Peyer's patch (tissue), 4 donors: Measurements from ENCODE around the gene ELOVL6. TPM values are rescaled to one million over a fixed set of nuclear protein-coding genes. Genes with fewer than 3 reads are reported as not detected.

Experiments used
- DNase-seq, 3 donors: peaks; one replicate each; pipeline ENCODE4 v3.0.0-alpha.2; 2017 to 2019
- H3K27ac ChIP-seq, 4 donors: fragments of 200-600 bp; sonication (generic); one replicate each; pipeline ENCODE4 v1.5.1; 2016 to 2019
- H3K27me3 ChIP-seq, 2 donors: fragments of 200-600 bp; sonication (generic); one replicate each; pipeline ENCODE4 v1.5.1; 2019
- H3K36me3 ChIP-seq, 3 donors: fragments of 200-600 bp; sonication (generic); one replicate each; pipeline ENCODE4 v1.5.1; 2016 to 2019
- H3K4me1 ChIP-seq, 4 donors: fragments of 200-600 bp; sonication (generic); one replicate each; pipeline ENCODE4 v1.5.1; 2016 to 2019
- H3K4me3 ChIP-seq, 4 donors: fragments of 200-600 bp; sonication (generic); 1 replicate in 3 of 4; 2 replicates in 1 of 4; pipeline ENCODE4 v1.5.1; 2016 to 2019; ENCODE audit warnings: mild to moderate bottlenecking in 1 of 4
- H3K9me3 ChIP-seq, 4 donors: fragments of 200-600 bp; sonication (generic); one replicate each; pipeline ENCODE4 v1.5.1; 2016 to 2019; ENCODE audit warnings: mild to moderate bottlenecking in 1 of 4
- CTCF ChIP-seq, 6 experiments: fragments of 450-650 bp in 4 of 6; fragments of 200-600 bp in 2 of 6; sonication (generic) in 1 of 6; IDR thresholded peaks; one replicate each; pipeline ENCODE4 v1.5.1; 2017 to 2019; ENCODE audit warnings: antibody characterized with exemption in 6 of 6, mild to moderate bottlenecking in 3 of 6, moderate library complexity in 1 of 6
- POLR2A ChIP-seq, 2 donors: fragments of 450-650 bp; IDR thresholded peaks; one replicate each; pipeline ENCODE4 v1.5.1; 2017; ENCODE audit warnings: antibody characterized with exemption in 2 of 2, mild to moderate bottlenecking in 2 of 2, moderate library complexity in 2 of 2
- total RNA-seq, 4 donors: library from RNA; depleted of rRNA; stranded (reverse); fragments of >200 nt; gene quantifications; one replicate each; pipeline ENCODE4 v1.1.0, GENCODE V29; 2016

Gene ELOVL6
- total RNA-seq, 4 donors from 2014 or later, result 3.3 to 15.5 (median 12.6) TPM

GRCh38 chr4:110005461-110006056, 192.9 kb downstream of the ELOVL6 start:
- no peaks in the 10 kb centered on the region for H3K9me3 ChIP-seq
- no peaks in the 10 kb centered on the region for H3K27me3 ChIP-seq
- H3K4me3 ChIP-seq, result no peak overlapping the region
- H3K27ac ChIP-seq, result no peak overlapping the region
- no peak for DNase-seq
- no peaks in the 10 kb centered on the region for H3K36me3 ChIP-seq
- H3K4me1 ChIP-seq, result no peaks in the 10 kb centered on the region
- TF ChIP-seq POLR2A (IDR thresholded peaks at IDR 0.05), result no peak
- TF ChIP-seq CTCF (IDR thresholded peaks at IDR 0.05), result peak in 5 of 6 experiments; percentile 25 to 86 (median 80)

DNA sequence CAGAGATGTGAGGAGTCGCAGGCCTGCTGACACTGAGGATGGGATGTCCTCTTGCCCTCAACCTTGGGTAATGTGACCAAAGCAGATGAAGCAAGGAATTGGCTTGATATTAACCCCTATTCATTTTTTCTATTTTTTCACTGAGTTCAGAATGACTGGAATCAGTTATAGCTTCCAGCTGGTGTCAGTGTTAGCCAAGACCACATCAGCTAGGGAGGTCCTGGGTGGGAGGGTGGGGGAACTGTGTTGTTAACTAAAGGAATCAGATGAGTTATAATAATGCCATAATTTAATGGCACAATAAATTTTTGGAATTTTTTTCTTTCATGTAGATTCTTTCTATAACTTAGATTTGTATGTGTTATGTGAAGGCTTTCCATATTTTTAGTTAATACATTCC, 193.9 kb downstream of the ELOVL6 start:
- no peak for DNase-seq
- Histone ChIP-seq H3K27ac (no peak overlapping the region), H3K4me3 (no peak overlapping the region), H3K4me1 (no peaks in the 10 kb centered on the region), H3K36me3 (no peaks in the 10 kb centered on the region), H3K27me3 (no peaks in the 10 kb centered on the region), H3K9me3 (no peaks in the 10 kb centered on the region)
- TF ChIP-seq POLR2A (IDR thresholded peaks at IDR 0.05) (no peak), CTCF (IDR thresholded peaks at IDR 0.05) (no peak)

DNA sequence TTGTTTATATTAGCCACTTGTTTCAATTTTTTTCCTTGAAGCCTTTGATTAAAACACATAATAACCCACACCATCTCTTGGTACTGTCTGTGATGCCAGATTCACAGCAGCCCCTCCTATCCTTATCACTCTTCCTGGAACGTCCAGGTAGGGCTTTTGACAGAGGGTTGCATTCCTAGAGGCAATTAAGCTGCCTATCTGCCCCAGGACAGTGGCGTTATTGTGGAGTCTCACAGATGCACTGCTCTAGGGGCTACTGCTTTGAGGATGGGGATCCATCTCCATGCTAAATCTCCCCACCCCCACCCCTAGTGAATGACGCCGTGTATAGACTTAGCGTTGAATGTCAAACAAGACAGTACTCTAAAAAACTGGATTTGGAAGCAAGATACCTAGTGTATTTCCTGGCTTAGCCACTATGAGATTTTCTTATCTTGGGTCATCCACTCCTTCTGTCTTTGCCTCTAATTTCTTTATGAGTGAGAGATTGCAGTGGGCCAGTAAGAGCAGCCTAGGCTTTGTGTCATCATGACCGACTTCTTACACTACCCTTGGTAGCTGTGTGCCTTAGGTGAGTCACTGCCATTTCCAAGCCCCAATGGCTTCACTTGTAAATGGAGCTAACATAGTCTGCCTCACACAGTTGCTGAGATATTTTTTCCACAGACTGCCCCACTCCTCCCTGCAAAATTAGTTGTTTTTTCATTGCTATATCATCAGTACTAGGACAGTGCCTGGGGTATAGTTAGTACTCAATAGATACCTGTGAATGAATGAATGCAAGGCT, 194.8 kb downstream of the ELOVL6 start:
- TF ChIP-seq CTCF (IDR thresholded peaks at IDR 0.05), result no peak
- TF ChIP-seq POLR2A (IDR thresholded peaks at IDR 0.05), result no peak
- no peak overlapping the region for H3K27ac ChIP-seq
- no peaks in the 10 kb centered on the region for H3K9me3 ChIP-seq
- H3K36me3 ChIP-seq, result no peaks in the 10 kb centered on the region
- H3K4me3 ChIP-seq, result no peak overlapping the region
- no peaks in the 10 kb centered on the region for H3K27me3 ChIP-seq
- peaks cover 0 to 5% (median 0%) of the 10 kb centered on the region in 4 donors for H3K4me1 ChIP-seq
- DNase-seq, result no peak

GRCh38 chr4:110002326-110002725, 196.1 kb downstream of the ELOVL6 start:
- peaks cover 0 to 5% (median 0%) of the 10 kb centered on the region in 4 donors for H3K4me1 ChIP-seq
- no peak overlapping the region for H3K27ac ChIP-seq
- no peaks in the 10 kb centered on the region for H3K36me3 ChIP-seq
- TF ChIP-seq CTCF (IDR thresholded peaks at IDR 0.05) (no peak), POLR2A (IDR thresholded peaks at IDR 0.05) (no peak)
- no peak for DNase-seq
- H3K4me3 ChIP-seq, result no peak overlapping the region
- no peaks in the 10 kb centered on the region for H3K9me3 ChIP-seq
- H3K27me3 ChIP-seq, result no peaks in the 10 kb centered on the region

DNA sequence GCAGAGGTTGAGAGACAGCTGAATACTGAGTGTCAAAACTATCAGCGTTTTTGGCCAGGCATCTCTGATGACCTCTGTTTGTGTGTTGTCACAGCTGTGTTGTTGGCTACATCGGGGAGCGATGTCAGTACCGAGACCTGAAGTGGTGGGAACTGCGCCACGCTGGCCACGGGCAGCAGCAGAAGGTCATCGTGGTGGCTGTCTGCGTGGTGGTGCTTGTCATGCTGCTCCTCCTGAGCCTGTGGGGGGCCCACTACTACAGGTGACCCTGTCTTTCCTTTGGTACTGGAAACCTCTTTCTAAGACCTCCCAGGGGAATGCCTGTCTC, 198.9 kb downstream of the ELOVL6 start:
- no peaks in the 10 kb centered on the region for H3K27me3 ChIP-seq
- H3K4me3 ChIP-seq, result no peak overlapping the region
- no peaks in the 10 kb centered on the region for H3K9me3 ChIP-seq
- peaks cover 0 to 5% (median 0%) of the 10 kb centered on the region in 4 donors for H3K4me1 ChIP-seq
- no peak for DNase-seq
- H3K27ac ChIP-seq, result no peak overlapping the region
- TF ChIP-seq POLR2A (IDR thresholded peaks at IDR 0.05), result no peak
- no peak for TF ChIP-seq CTCF (IDR thresholded peaks at IDR 0.05)
- no peaks in the 10 kb centered on the region for H3K36me3 ChIP-seq
